GM12878 (cell line): Measurements from ENCODE around the gene ETHE1. TPM values are rescaled to one million over a fixed set of nuclear protein-coding genes. Genes with fewer than 3 reads are reported as not detected.

ENCODE experiments used
- ATAC-seq: fragments of 200-7000 bp; cut with Tn5 transposase; 3 replicates; pipeline ENCODE4 v1.9.1; 2020; ENCODE audit warnings: mild to moderate bottlenecking, moderate library complexity
- BruUV-seq: library from RNA; stranded (reverse); fragments of 400-500 nt; replicated peaks from 2 replicates; lab custom pipeline; 2021; lab: Mats Ljungman, UMichigan
- CTCF ChIA-PET: fragments of 300-600 bp; sonication (Branson Sonifier 250); formaldehyde crosslinking; extraction: SDS; loops from one replicate; lab custom pipeline; 2021; ENCODE audit warnings: inconsistent platforms; lab: Yijun Ruan, JAX
- POLR2A ChIA-PET: fragments of 350-600 bp; formaldehyde crosslinking; extraction: SDS; loops from one replicate; lab custom pipeline; 2021; ENCODE audit warnings: inconsistent platforms; lab: Charles Lee
- RAD21 ChIA-PET: fragments of 300-600 bp; sonication (Branson Sonifier 250); formaldehyde crosslinking; loops from one replicate; lab custom pipeline; 2023; ENCODE audit warnings: antibody characterized with exemption; ENCODE audit not compliant: unreplicated experiment; lab: Charles Lee
- SMC1A ChIA-PET: fragments of 300-600 bp; sonication (Branson Sonifier 250); formaldehyde crosslinking; loops from one replicate; lab custom pipeline; 2023; ENCODE audit not compliant: unreplicated experiment, uncharacterized antibody; lab: Charles Lee
- DNase-seq: peaks from one replicate; pipeline ENCODE4 v3.0.0-alpha.2; 2011; ENCODE audit warnings: low read depth, low spot score
- FAIRE-seq: peaks from 3 replicates; lab custom pipeline; 2011; peaks lifted over from hg19 to GRCh38; lab: Jason Lieb, UNC
- H2AFZ ChIP-seq: 2 replicates; pipeline ENCODE4 v1.6.0; 2011; ENCODE audit warnings: low read depth, low read length, control low read depth; ENCODE audit not compliant: control insufficient read depth
- H3K27ac ChIP-seq: 2 replicates; pipeline ENCODE4 v1.5.1; 2011; ENCODE audit warnings: control low read depth; ENCODE audit not compliant: control insufficient read depth, insufficient read depth
- H3K27me3 ChIP-seq, 2 experiments: replicated peaks in 1 of 2; 2 replicates each; pipeline versions ENCODE4 v1.6.0 to v1.6.1; 2011; ENCODE audit warnings: low read length in 1 of 2; ENCODE audit not compliant: control insufficient read depth in 2 of 2, insufficient read depth in 2 of 2
- H3K36me3 ChIP-seq, 2 experiments: 2 replicates each; pipeline ENCODE4 v1.5.1; 2011; ENCODE audit warnings: low read length in 1 of 2; ENCODE audit not compliant: control insufficient read depth in 2 of 2, insufficient read depth in 2 of 2
- H3K4me1 ChIP-seq: 2 replicates; pipeline ENCODE4 v1.6.1; 2011; ENCODE audit warnings: mild to moderate bottlenecking, low read length, moderate library complexity, mixed read lengths; ENCODE audit not compliant: control insufficient read depth, insufficient read depth
- H3K4me2 ChIP-seq: 2 replicates; pipeline ENCODE4 v1.6.0; 2011; ENCODE audit warnings: control low read depth; ENCODE audit not compliant: control insufficient read depth, insufficient read depth
- H3K4me3 ChIP-seq: fragments of 200-600 bp; sonication (generic); 2 replicates; pipeline ENCODE4 v1.5.1; 2016
- H3K79me2 ChIP-seq: 2 replicates; pipeline ENCODE4 v1.6.0; 2011; ENCODE audit warnings: low read length; ENCODE audit not compliant: control insufficient read depth, insufficient read depth
- H3K9ac ChIP-seq: 2 replicates; pipeline ENCODE4 v1.8.0; 2011; ENCODE audit warnings: low read length, control low read depth, mixed read lengths; ENCODE audit not compliant: control insufficient read depth, insufficient read depth
- H3K9me3 ChIP-seq: replicated peaks from 3 replicates; pipeline ENCODE4 v1.5.1; 2011; ENCODE audit warnings: mild to moderate bottlenecking, low read length; ENCODE audit not compliant: control insufficient read depth, insufficient read depth
- H4K20me1 ChIP-seq: 2 replicates; pipeline ENCODE4 v1.6.0; 2011; ENCODE audit not compliant: control insufficient read depth, insufficient read depth
- CHD1 ChIP-seq: IDR thresholded peaks from 2 replicates; pipeline ENCODE4 v1.6.1; 2012; ENCODE audit warnings: low read depth, low read length, improper control_type of control experiment
- FOS ChIP-seq: IDR thresholded peaks from 3 replicates; pipeline ENCODE4 v1.6.1; 2011; ENCODE audit warnings: borderline replicate concordance; ENCODE audit not compliant: insufficient read length; ENCODE audit errors: extremely low read depth
- GATAD2B ChIP-seq: fragments of 450-650 bp; conservative IDR thresholded peaks from 2 replicates; pipeline ENCODE4 v1.6.1; 2017; ENCODE audit warnings: low read depth, mild to moderate bottlenecking, moderate library complexity
- HCFC1 ChIP-seq: fragments of 150-350 bp; IDR thresholded peaks from 2 replicates; pipeline ENCODE4 v1.6.1; 2014; ENCODE audit warnings: low read length
- IKZF1 ChIP-seq: fragments of 450-650 bp; conservative IDR thresholded peaks from 2 replicates; pipeline ENCODE4 v1.6.1; 2017; ENCODE audit warnings: antibody characterized with exemption, mild to moderate bottlenecking
- MYB ChIP-seq: fragments of 150-350 bp; IDR thresholded peaks from 2 replicates; pipeline ENCODE4 v1.6.1; 2014; ENCODE audit warnings: mild to moderate bottlenecking, low read depth, low read length, borderline replicate concordance
- MYC ChIP-seq: IDR thresholded peaks from 2 replicates; pipeline ENCODE4 v1.6.1; 2011; ENCODE audit warnings: mild to moderate bottlenecking, low read length, moderate library complexity, inconsistent platforms; ENCODE audit not compliant: insufficient read depth, insufficient replicate concordance, insufficient read length, severe bottlenecking
- NFIC ChIP-seq: IDR thresholded peaks from 2 replicates; pipeline ENCODE4 v1.6.1; 2012; ENCODE audit warnings: low read depth, mild to moderate bottlenecking, inconsistent platforms, low read length, moderate library complexity
- PAX5 ChIP-seq: IDR thresholded peaks from 2 replicates; pipeline ENCODE4 v1.6.1; 2011; ENCODE audit warnings: low read depth, low read length, borderline replicate concordance
- RAD51 ChIP-seq: fragments of 450-650 bp; IDR thresholded peaks from 2 replicates; pipeline ENCODE4 v1.6.1; 2016; ENCODE audit warnings: moderate library complexity, mild to moderate bottlenecking, inconsistent platforms
- SMAD1 ChIP-seq: fragments of 450-650 bp; IDR thresholded peaks from 2 replicates; pipeline ENCODE4 v1.6.1; 2018; ENCODE audit warnings: mild to moderate bottlenecking, low read depth; ENCODE audit not compliant: partially characterized antibody
- WGBS: methylation state at CpG from one replicate; pipeline ENCODE4 v1.1.6; 2016; ENCODE audit warnings: low lambda C conversion rate; ENCODE audit not compliant: insufficient replicate concordance, insufficient coverage; ENCODE audit errors: missing lambda C conversion rate; 5-methylcytosine and 5-hydroxymethylcytosine counted together
- in situ Hi-C: fragments of 300-500 bp; cut with MboI; formaldehyde crosslinking; loops from 9 replicates; pipeline ENCODE4 v1.14.3; 2018; ENCODE audit warnings: mixed read lengths
- intact Hi-C: fragments of 100-400 bp; cut with micrococcal nuclease; formaldehyde crosslinking; loops from one replicate; pipeline ENCODE4 v1.14.2; 2022; ENCODE audit not compliant: unreplicated experiment
- polyA plus RNA-seq, 11 experiments: library from polyadenylated mRNA; depleted of rRNA in 4 of 11; unstranded in 6 of 11; stranded (reverse) in 5 of 11; fragments of >200 nt; fragmentation: Nextera tagmentation in 4 of 11; fragmentation: Illumina TruSeq in 1 of 11; extraction: Ambion mirVana in 4 of 11; extraction: Trizol in 1 of 11; gene quantifications; 1 replicate in 1 of 11; 2 replicates in 10 of 11; pipeline versions ENCODE4 v1.2.1 to v1.2.3, GENCODE V29; 2011 to 2016; ENCODE audit warnings: inconsistent platforms in 2 of 11, missing spikeins in 2 of 11, low read depth in 1 of 11
- total RNA-seq, 4 experiments: library from RNA; depleted of rRNA in 3 of 4; stranded (reverse); fragments of >200 nt in 3 of 4; fragmentation: Illumina TruSeq in 1 of 4; extraction: Trizol in 1 of 4; gene quantifications; 2 replicates each; pipeline versions ENCODE4 v1.2.1 to v1.2.3, GENCODE V29; 2013 to 2021
- TF ChIP-seq, protein P1 (sequence below): IDR thresholded peaks from 2 replicates; pipeline ENCODE4 v1.6.1; 2012; ENCODE audit warnings: low read depth, low read length, improper control_type of control experiment

The ETHE1 gene
- total and polyA plus RNA-seq, 10 of the 15 experiments (the other 5 are each of a cell fraction or from before 2014, with no cell fraction given) = 22.1 to 155 (median 52.7) TPM

- no peak for FAIRE-seq
- no TSS peak for BruUV-seq
- SMC1A ChIA-PET = interaction anchor here (1.1 to 1.2 kb wide), 2 partner anchors 23 to 53 kb away, joined by 3 to 4 read pairs; no protein-coding TSS in a partner anchor
- POLR2A ChIA-PET = interaction anchor here (0.9 kb wide), 1 partner anchor 37 kb away, joined by 3 read pairs; no protein-coding TSS in a partner anchor
- no peak for ATAC-seq
- Histone ChIP-seq H3K4me3 (no peak overlapping the region), H3K4me2 (no peak overlapping the region), H3K27ac (no peak overlapping the region), H3K9me3 (no peaks in the 10 kb centered on the region), H2AFZ (no peak overlapping the region), H3K36me3 (no peaks in the 10 kb centered on the region), H3K79me2 (no peaks in the 10 kb centered on the region), H3K27me3 (no peaks in the 10 kb centered on the region), H3K4me1 (peaks cover 8% of the 10 kb centered on the region; the same call in 1 of the 2 replicates), H3K9ac (no peak overlapping the region), H4K20me1 (no peaks in the 10 kb centered on the region)
- intact Hi-C loops = no loop called here
- WGBS = 39% methylated on average over 6 of the region's 6 CpGs
- RAD21 ChIA-PET = no interaction called here
- CTCF ChIA-PET = interaction anchor here (1.2 to 3.1 kb wide), 2 partner anchors 51 to 53 kb away, joined by 4 to 11 read pairs; no protein-coding TSS in a partner anchor
- in situ Hi-C loops = no loop called here
- no peak for DNase-seq
- TF ChIP-seq NFIC (no peak), FOS (no peak), IKZF1 (no peak), MYB (no peak), GATAD2B (no peak), PAX5 (no peak), SMAD1 (no peak), HCFC1 (no peak), MYC (no peak), CHD1 (no peak), RAD51 (no peak)
- TF ChIP-seq, protein P1, sequence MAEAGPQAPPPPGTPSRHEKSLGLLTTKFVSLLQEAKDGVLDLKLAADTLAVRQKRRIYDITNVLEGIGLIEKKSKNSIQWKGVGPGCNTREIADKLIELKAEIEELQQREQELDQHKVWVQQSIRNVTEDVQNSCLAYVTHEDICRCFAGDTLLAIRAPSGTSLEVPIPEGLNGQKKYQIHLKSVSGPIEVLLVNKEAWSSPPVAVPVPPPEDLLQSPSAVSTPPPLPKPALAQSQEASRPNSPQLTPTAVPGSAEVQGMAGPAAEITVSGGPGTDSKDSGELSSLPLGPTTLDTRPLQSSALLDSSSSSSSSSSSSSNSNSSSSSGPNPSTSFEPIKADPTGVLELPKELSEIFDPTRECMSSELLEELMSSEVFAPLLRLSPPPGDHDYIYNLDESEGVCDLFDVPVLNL = no peak
Measured at GRCh38 chr19:43467276-43467675, 59.7 kb downstream of the ETHE1 start.
